Ovary (tissue), 3 donors: ENCODE data around the gene BBLN.

Experiments
- CTCF ChIP-seq, 3 donors: fragments of 450-650 bp in 2 of 3; fragments of 200-600 bp in 1 of 3; IDR thresholded peaks; one replicate each; pipeline versions ENCODE4 v1.5.1 to v1.8.0; 2016 to 2022; ENCODE audit warnings: antibody characterized with exemption in 3 of 3, mild to moderate bottlenecking in 1 of 3
- POLR2A ChIP-seq: fragments of 450-650 bp; IDR thresholded peaks from one replicate; pipeline ENCODE4 v1.6.1; 2017; ENCODE audit warnings: antibody characterized with exemption, mild to moderate bottlenecking, moderate library complexity
- donor health status: DM: no; HTN: no; CAD: no.

- TF ChIP-seq POLR2A (no peak), CTCF (IDR thresholded peaks at IDR 0.05) (no peak)
Measured at GRCh38 chr9:128143525-128144238, 16.4 kb upstream of the BBLN start.
